ENCODE measurements around the gene OCIAD1. TPM values are rescaled to one million over a fixed set of nuclear protein-coding genes. Genes with fewer than 3 reads are reported as not detected.
"Not testable (repeated sequence)": the region's sequence is repeated elsewhere in the genome, so short reads cannot be mapped to it uniquely, and the experiment has no call there.

The OCIAD1 gene
- total RNA-seq, 2 experiments from 2014 or later, result 116 to 117 TPM

GRCh38 chr4:48879561-48880442 lies 48.9 kb downstream of the OCIAD1 start:
- ChIA-PET CTCF (no interaction called here), POLR2A (no interaction called here)

- CTCF ChIA-PET, result not testable (repeated sequence)
Observed at GRCh38 chr4:48881646-48882045, 50.8 kb downstream of the OCIAD1 start.

GRCh38 chr4:48889750-48890149 lies 58.9 kb downstream of the OCIAD1 start:
- CTCF ChIA-PET, POLR2A ChIA-PET: not testable (repeated sequence)

More at GRCh38 chr4:48881646-48882045, 50.8 kb downstream of the OCIAD1 start:
- POLR2A ChIA-PET, result not testable (repeated sequence)

GRCh38 chr4:48891028-48891619 lies 60.2 kb downstream of the OCIAD1 start:
- POLR2A ChIA-PET, result no interaction called here
- CTCF ChIA-PET, result no interaction called here

- POLR2A ChIA-PET, result interaction anchor here (0.5 kb wide), 1 partner anchor 487 kb away, joined by 3 read pairs; no protein-coding TSS in a partner anchor
- CTCF ChIA-PET, result no interaction called here
Observed at GRCh38 chr4:48896845-48897244, 66.0 kb downstream of the OCIAD1 start.

GRCh38 chr4:48898733-48899431 lies 68.0 kb downstream of the OCIAD1 start:
- ChIA-PET CTCF (no interaction called here), POLR2A (no interaction called here)

- POLR2A ChIA-PET, result no interaction called here
- CTCF ChIA-PET, result no interaction called here
Observed at GRCh38 chr4:48899432-48899749, 68.5 kb downstream of the OCIAD1 start.

GRCh38 chr4:48899950-48900349 lies 69.1 kb downstream of the OCIAD1 start:
- ChIA-PET POLR2A (no interaction called here), CTCF (no interaction called here)

- ChIA-PET POLR2A (no interaction called here), CTCF (no interaction called here)
Observed at GRCh38 chr4:48901196-48901595, 70.3 kb downstream of the OCIAD1 start.

- CTCF ChIA-PET, result no interaction called here
- POLR2A ChIA-PET, result no interaction called here
Observed at GRCh38 chr4:48902266-48902665, 71.4 kb downstream of the OCIAD1 start.

GRCh38 chr4:48904101-48904500 lies 73.2 kb downstream of the OCIAD1 start:
- ChIA-PET CTCF (no interaction called here), POLR2A (no interaction called here)

- CTCF ChIA-PET, result no interaction called here
- POLR2A ChIA-PET, result no interaction called here
Observed at GRCh38 chr4:48904541-48905142, 73.8 kb downstream of the OCIAD1 start.

GRCh38 chr4:48905363-48906015 lies 74.6 kb downstream of the OCIAD1 start:
- ChIA-PET CTCF (no interaction called here), POLR2A (no interaction called here)

- ChIA-PET CTCF (interaction anchor here (1.8 kb wide), 1 partner anchor 18 kb away, joined by 4 read pairs; no protein-coding TSS in a partner anchor), POLR2A (interaction anchor here (1.2 kb wide), 1 partner anchor 126 kb away, joined by 4 read pairs; the partner anchor contains the start of gene FRYL)
Observed at GRCh38 chr4:48906206-48907173, 75.6 kb downstream of the OCIAD1 start, which contains the start of gene OCIAD2. Gene OCIAD2 (minus strand): TSS chr4:48906774. CDS start chr4:48904549, 2,225 bp downstream.

- ChIA-PET CTCF (interaction anchor here (0.6 to 1.8 kb wide), 2 partner anchors 17 to 659 kb away, joined by 4 read pairs; no protein-coding TSS in a partner anchor), POLR2A (no interaction called here)
Observed at GRCh38 chr4:48907706-48908477, 77.0 kb downstream of the OCIAD1 start.

- CTCF ChIA-PET, result interaction anchor here (0.6 kb wide), 1 partner anchor 660 kb away, joined by 4 read pairs; no protein-coding TSS in a partner anchor
- POLR2A ChIA-PET, result no interaction called here
Observed at GRCh38 chr4:48908687-48909086, 77.8 kb downstream of the OCIAD1 start.

GRCh38 chr4:48909697-48910096 lies 78.8 kb downstream of the OCIAD1 start:
- ChIA-PET POLR2A (no interaction called here), CTCF (interaction anchor here (0.9 to 1.4 kb wide), 2 partner anchors 35 to 52 kb away, joined by 3 to 5 read pairs; no protein-coding TSS in a partner anchor)

GRCh38 chr4:48910511-48910910 lies 79.6 kb downstream of the OCIAD1 start:
- ChIA-PET POLR2A (no interaction called here), CTCF (interaction anchor here (0.9 to 1.4 kb wide), 2 partner anchors 34 to 52 kb away, joined by 3 to 5 read pairs; no protein-coding TSS in a partner anchor)

All from activated CD8-positive, alpha-beta memory T cell treated with anti-CD3 and anti-CD28 coated beads for 36 hours (primary cell).